GM12878 (cell line): ENCODE measurements around the gene KATNA1. TPM values are rescaled to one million over a fixed set of nuclear protein-coding genes. Genes with fewer than 3 reads are reported as not detected.

Source experiments
- ATAC-seq: fragments of 200-7000 bp; cut with Tn5 transposase; 3 replicates; pipeline ENCODE4 v1.9.1; 2020; ENCODE audit warnings: mild to moderate bottlenecking, moderate library complexity
- BruUV-seq: library from RNA; stranded (reverse); fragments of 400-500 nt; replicated peaks from 2 replicates; lab custom pipeline; 2021; lab: Mats Ljungman, UMichigan
- CTCF ChIA-PET: fragments of 300-600 bp; sonication (Branson Sonifier 250); formaldehyde crosslinking; extraction: SDS; loops from one replicate; lab custom pipeline; 2021; ENCODE audit warnings: inconsistent platforms; lab: Yijun Ruan, JAX
- POLR2A ChIA-PET: fragments of 350-600 bp; formaldehyde crosslinking; extraction: SDS; loops from one replicate; lab custom pipeline; 2021; ENCODE audit warnings: inconsistent platforms; lab: Charles Lee
- RAD21 ChIA-PET: fragments of 300-600 bp; sonication (Branson Sonifier 250); formaldehyde crosslinking; loops from one replicate; lab custom pipeline; 2023; ENCODE audit warnings: antibody characterized with exemption; ENCODE audit not compliant: unreplicated experiment; lab: Charles Lee
- SMC1A ChIA-PET: fragments of 300-600 bp; sonication (Branson Sonifier 250); formaldehyde crosslinking; loops from one replicate; lab custom pipeline; 2023; ENCODE audit not compliant: unreplicated experiment, uncharacterized antibody; lab: Charles Lee
- DNase-seq: peaks from one replicate; pipeline ENCODE4 v3.0.0-alpha.2; 2011; ENCODE audit warnings: low read depth, low spot score
- FAIRE-seq: peaks from 3 replicates; lab custom pipeline; 2011; peaks lifted over from hg19 to GRCh38; lab: Jason Lieb, UNC
- H2AFZ ChIP-seq: 2 replicates; pipeline ENCODE4 v1.6.0; 2011; ENCODE audit warnings: low read depth, low read length, control low read depth; ENCODE audit not compliant: control insufficient read depth
- H3K27ac ChIP-seq: 2 replicates; pipeline ENCODE4 v1.5.1; 2011; ENCODE audit warnings: control low read depth; ENCODE audit not compliant: control insufficient read depth, insufficient read depth
- H3K27me3 ChIP-seq, 2 experiments: replicated peaks in 1 of 2; 2 replicates each; pipeline versions ENCODE4 v1.6.0 to v1.6.1; 2011; ENCODE audit warnings: low read length in 1 of 2; ENCODE audit not compliant: control insufficient read depth in 2 of 2, insufficient read depth in 2 of 2
- H3K36me3 ChIP-seq, 2 experiments: 2 replicates each; pipeline ENCODE4 v1.5.1; 2011; ENCODE audit warnings: low read length in 1 of 2; ENCODE audit not compliant: control insufficient read depth in 2 of 2, insufficient read depth in 2 of 2
- H3K4me1 ChIP-seq: 2 replicates; pipeline ENCODE4 v1.6.1; 2011; ENCODE audit warnings: mild to moderate bottlenecking, low read length, moderate library complexity, mixed read lengths; ENCODE audit not compliant: control insufficient read depth, insufficient read depth
- H3K4me2 ChIP-seq: 2 replicates; pipeline ENCODE4 v1.6.0; 2011; ENCODE audit warnings: control low read depth; ENCODE audit not compliant: control insufficient read depth, insufficient read depth
- H3K4me3 ChIP-seq: fragments of 200-600 bp; sonication (generic); 2 replicates; pipeline ENCODE4 v1.5.1; 2016
- H3K79me2 ChIP-seq: 2 replicates; pipeline ENCODE4 v1.6.0; 2011; ENCODE audit warnings: low read length; ENCODE audit not compliant: control insufficient read depth, insufficient read depth
- H3K9ac ChIP-seq: 2 replicates; pipeline ENCODE4 v1.8.0; 2011; ENCODE audit warnings: low read length, control low read depth, mixed read lengths; ENCODE audit not compliant: control insufficient read depth, insufficient read depth
- H3K9me3 ChIP-seq: replicated peaks from 3 replicates; pipeline ENCODE4 v1.5.1; 2011; ENCODE audit warnings: mild to moderate bottlenecking, low read length; ENCODE audit not compliant: control insufficient read depth, insufficient read depth
- H4K20me1 ChIP-seq: 2 replicates; pipeline ENCODE4 v1.6.0; 2011; ENCODE audit not compliant: control insufficient read depth, insufficient read depth
- BHLHE40 ChIP-seq, 2 experiments: fragments of 450-650 bp in 1 of 2; IDR thresholded peaks; 2 replicates each; pipeline ENCODE4 v1.6.1; 2011 to 2017; ENCODE audit warnings: low read depth in 2 of 2, borderline replicate concordance in 1 of 2, improper control_type of control experiment in 1 of 2, low read length in 1 of 2, mild to moderate bottlenecking in 1 of 2
- BMI1 ChIP-seq: fragments of 450-650 bp; IDR thresholded peaks from 2 replicates; pipeline ENCODE4 v1.6.1; 2016; ENCODE audit warnings: mild to moderate bottlenecking, moderate library complexity, borderline replicate concordance
- BRCA1 ChIP-seq: IDR thresholded peaks from 2 replicates; pipeline ENCODE4 v1.6.1; 2011; ENCODE audit warnings: low read depth, low read length, improper control_type of control experiment
- ELK1 ChIP-seq: IDR thresholded peaks from 2 replicates; pipeline ENCODE4 v1.6.1; 2012; ENCODE audit warnings: low read depth, low read length, improper control_type of control experiment
- GATAD2B ChIP-seq: fragments of 450-650 bp; conservative IDR thresholded peaks from 2 replicates; pipeline ENCODE4 v1.6.1; 2017; ENCODE audit warnings: low read depth, mild to moderate bottlenecking, moderate library complexity
- MEF2B ChIP-seq: fragments of 450-650 bp; IDR thresholded peaks from 2 replicates; pipeline ENCODE4 v1.6.1; 2018; ENCODE audit warnings: mild to moderate bottlenecking, moderate library complexity; ENCODE audit not compliant: partially characterized antibody, poor library complexity, severe bottlenecking
- MYC ChIP-seq: IDR thresholded peaks from 2 replicates; pipeline ENCODE4 v1.6.1; 2011; ENCODE audit warnings: mild to moderate bottlenecking, low read length, moderate library complexity, inconsistent platforms; ENCODE audit not compliant: insufficient read depth, insufficient replicate concordance, insufficient read length, severe bottlenecking
- RAD21 ChIP-seq: IDR thresholded peaks from 2 replicates; pipeline ENCODE4 v1.6.1; 2011; ENCODE audit warnings: mild to moderate bottlenecking, low read depth, low read length, moderate library complexity; ENCODE audit not compliant: insufficient read depth
- RAD51 ChIP-seq: fragments of 450-650 bp; IDR thresholded peaks from 2 replicates; pipeline ENCODE4 v1.6.1; 2016; ENCODE audit warnings: moderate library complexity, mild to moderate bottlenecking, inconsistent platforms
- SMARCA5 ChIP-seq: fragments of 450-650 bp; IDR thresholded peaks from 2 replicates; pipeline ENCODE4 v1.6.1; 2017; ENCODE audit warnings: mild to moderate bottlenecking
- STAT3 ChIP-seq: IDR thresholded peaks from 2 replicates; pipeline ENCODE4 v1.6.1; 2011; ENCODE audit warnings: low read depth, low read length, improper control_type of control experiment
- TAF1 ChIP-seq: IDR thresholded peaks from 2 replicates; pipeline ENCODE4 v1.6.1; 2011; ENCODE audit warnings: mild to moderate bottlenecking, low read depth, low read length, borderline replicate concordance
- ZNF24 ChIP-seq: fragments of 450-650 bp; IDR thresholded peaks from 2 replicates; pipeline ENCODE4 v1.6.1; 2017; ENCODE audit warnings: antibody characterized with exemption, mild to moderate bottlenecking
- WGBS: methylation state at CpG from one replicate; pipeline ENCODE4 v1.1.6; 2016; ENCODE audit warnings: low lambda C conversion rate; ENCODE audit not compliant: insufficient replicate concordance, insufficient coverage; ENCODE audit errors: missing lambda C conversion rate; 5-methylcytosine and 5-hydroxymethylcytosine counted together
- in situ Hi-C: fragments of 300-500 bp; cut with MboI; formaldehyde crosslinking; loops from 9 replicates; pipeline ENCODE4 v1.14.3; 2018; ENCODE audit warnings: mixed read lengths
- intact Hi-C: fragments of 100-400 bp; cut with micrococcal nuclease; formaldehyde crosslinking; loops from one replicate; pipeline ENCODE4 v1.14.2; 2022; ENCODE audit not compliant: unreplicated experiment
- polyA plus RNA-seq, 11 experiments: library from polyadenylated mRNA; depleted of rRNA in 4 of 11; unstranded in 6 of 11; stranded (reverse) in 5 of 11; fragments of >200 nt; fragmentation: Nextera tagmentation in 4 of 11; fragmentation: Illumina TruSeq in 1 of 11; extraction: Ambion mirVana in 4 of 11; extraction: Trizol in 1 of 11; gene quantifications; 1 replicate in 1 of 11; 2 replicates in 10 of 11; pipeline versions ENCODE4 v1.2.1 to v1.2.3, GENCODE V29; 2011 to 2016; ENCODE audit warnings: inconsistent platforms in 2 of 11, missing spikeins in 2 of 11, low read depth in 1 of 11
- total RNA-seq, 4 experiments: library from RNA; depleted of rRNA in 3 of 4; stranded (reverse); fragments of >200 nt in 3 of 4; fragmentation: Illumina TruSeq in 1 of 4; extraction: Trizol in 1 of 4; gene quantifications; 2 replicates each; pipeline versions ENCODE4 v1.2.1 to v1.2.3, GENCODE V29; 2013 to 2021
- TF ChIP-seq, protein P1 (sequence below): fragments of 450-650 bp; formaldehyde crosslinking; IDR thresholded peaks from 2 replicates; pipeline ENCODE4 v1.4.0; 2022; ENCODE audit warnings: mild to moderate bottlenecking, moderate library complexity
- TF ChIP-seq, protein P2 (sequence below): fragments of 450-650 bp; formaldehyde crosslinking; IDR thresholded peaks from 2 replicates; pipeline ENCODE4 v1.5.0; 2022; ENCODE audit warnings: mild to moderate bottlenecking, missing genetic modification characterization
- TF ChIP-seq, protein P3 (sequence below): IDR thresholded peaks from 2 replicates; pipeline ENCODE4 v1.6.1; 2012; ENCODE audit warnings: low read depth, low read length, improper control_type of control experiment

KATNA1 gene
- total and polyA plus RNA-seq, 10 of the 15 experiments (the other 5 are each of a cell fraction or from before 2014, with no cell fraction given): 15.4 to 35.3 (median 25.1) TPM

DNA sequence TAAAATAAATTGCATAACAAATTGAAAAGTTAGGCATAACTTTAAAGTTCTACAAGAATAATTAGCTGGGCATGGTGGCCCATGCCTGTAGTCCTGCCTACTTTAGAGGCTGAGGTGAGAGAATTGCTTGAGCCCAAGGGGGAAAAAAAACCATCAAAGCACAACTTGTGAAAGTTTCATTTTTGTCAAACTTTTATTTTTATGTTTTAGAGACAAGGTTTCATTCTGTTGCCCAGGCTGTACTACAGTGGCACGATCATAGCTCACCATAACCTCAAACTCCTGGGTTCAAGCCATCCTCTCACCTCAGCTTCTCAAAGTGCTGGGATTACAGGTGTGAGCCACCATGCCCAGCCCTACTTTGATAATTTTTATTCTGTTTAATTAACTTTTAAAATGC lies 14.2 kb downstream of the KATNA1 start:
- FAIRE-seq (peak; percentile 27), ATAC-seq (peak; percentile 62), DNase-seq (no peak)
- no peaks in the 10 kb centered on the region for H4K20me1 ChIP-seq
- no peak overlapping the region for H2AFZ ChIP-seq
- no TSS peak for BruUV-seq
- TF ChIP-seq TAF1 (no peak), BHLHE40 (IDR thresholded peaks at IDR 0.05; ENCODE audit: borderline replicate concordance in 1 of 2, low read depth in 2 of 2, low read length in 1 of 2) (no peak), ELK1 (no peak), MEF2B (no peak), SMARCA5 (no peak), RAD51 (no peak), ZNF24 (no peak), RAD21 (no peak), STAT3 (no peak), GATAD2B (no peak), BRCA1 (no peak), MYC (no peak), BMI1 (no peak)
- TF ChIP-seq, protein P1, sequence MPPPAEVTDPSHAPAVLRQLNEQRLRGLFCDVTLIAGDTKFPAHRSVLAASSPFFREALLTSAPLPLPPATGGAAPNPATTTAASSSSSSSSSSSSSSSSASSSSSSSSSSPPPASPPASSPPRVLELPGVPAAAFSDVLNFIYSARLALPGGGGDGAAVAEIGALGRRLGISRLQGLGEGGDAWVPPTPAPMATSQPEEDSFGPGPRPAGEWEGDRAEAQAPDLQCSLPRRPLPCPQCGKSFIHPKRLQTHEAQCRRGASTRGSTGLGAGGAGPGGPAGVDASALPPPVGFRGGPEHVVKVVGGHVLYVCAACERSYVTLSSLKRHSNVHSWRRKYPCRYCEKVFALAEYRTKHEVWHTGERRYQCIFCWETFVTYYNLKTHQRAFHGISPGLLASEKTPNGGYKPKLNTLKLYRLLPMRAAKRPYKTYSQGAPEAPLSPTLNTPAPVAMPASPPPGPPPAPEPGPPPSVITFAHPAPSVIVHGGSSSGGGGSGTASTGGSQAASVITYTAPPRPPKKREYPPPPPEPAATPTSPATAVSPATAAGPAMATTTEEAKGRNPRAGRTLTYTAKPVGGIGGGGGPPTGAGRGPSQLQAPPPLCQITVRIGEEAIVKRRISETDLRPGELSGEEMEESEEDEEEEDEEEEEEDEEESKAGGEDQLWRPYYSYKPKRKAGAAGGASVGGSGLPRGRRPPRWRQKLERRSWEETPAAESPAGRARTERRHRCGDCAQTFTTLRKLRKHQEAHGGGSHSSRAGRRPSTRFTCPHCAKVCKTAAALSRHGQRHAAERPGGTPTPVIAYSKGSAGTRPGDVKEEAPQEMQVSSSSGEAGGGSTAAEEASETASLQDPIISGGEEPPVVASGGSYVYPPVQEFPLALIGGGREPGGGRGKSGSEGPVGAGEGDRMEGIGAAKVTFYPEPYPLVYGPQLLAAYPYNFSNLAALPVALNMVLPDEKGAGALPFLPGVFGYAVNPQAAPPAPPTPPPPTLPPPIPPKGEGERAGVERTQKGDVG (CRISPR knock-in tag): no peak
- TF ChIP-seq, protein P2, sequence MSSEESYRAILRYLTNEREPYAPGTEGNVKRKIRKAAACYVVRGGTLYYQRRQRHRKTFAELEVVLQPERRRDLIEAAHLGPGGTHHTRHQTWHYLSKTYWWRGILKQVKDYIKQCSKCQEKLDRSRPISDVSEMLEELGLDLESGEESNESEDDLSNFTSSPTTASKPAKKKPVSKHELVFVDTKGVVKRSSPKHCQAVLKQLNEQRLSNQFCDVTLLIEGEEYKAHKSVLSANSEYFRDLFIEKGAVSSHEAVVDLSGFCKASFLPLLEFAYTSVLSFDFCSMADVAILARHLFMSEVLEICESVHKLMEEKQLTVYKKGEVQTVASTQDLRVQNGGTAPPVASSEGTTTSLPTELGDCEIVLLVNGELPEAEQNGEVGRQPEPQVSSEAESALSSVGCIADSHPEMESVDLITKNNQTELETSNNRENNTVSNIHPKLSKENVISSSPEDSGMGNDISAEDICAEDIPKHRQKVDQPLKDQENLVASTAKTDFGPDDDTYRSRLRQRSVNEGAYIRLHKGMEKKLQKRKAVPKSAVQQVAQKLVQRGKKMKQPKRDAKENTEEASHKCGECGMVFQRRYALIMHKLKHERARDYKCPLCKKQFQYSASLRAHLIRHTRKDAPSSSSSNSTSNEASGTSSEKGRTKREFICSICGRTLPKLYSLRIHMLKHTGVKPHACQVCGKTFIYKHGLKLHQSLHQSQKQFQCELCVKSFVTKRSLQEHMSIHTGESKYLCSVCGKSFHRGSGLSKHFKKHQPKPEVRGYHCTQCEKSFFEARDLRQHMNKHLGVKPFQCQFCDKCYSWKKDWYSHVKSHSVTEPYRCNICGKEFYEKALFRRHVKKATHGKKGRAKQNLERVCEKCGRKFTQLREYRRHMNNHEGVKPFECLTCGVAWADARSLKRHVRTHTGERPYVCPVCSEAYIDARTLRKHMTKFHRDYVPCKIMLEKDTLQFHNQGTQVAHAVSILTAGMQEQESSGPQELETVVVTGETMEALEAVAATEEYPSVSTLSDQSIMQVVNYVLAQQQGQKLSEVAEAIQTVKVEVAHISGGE (CRISPR knock-in tag): no peak
- TF ChIP-seq, protein P3, sequence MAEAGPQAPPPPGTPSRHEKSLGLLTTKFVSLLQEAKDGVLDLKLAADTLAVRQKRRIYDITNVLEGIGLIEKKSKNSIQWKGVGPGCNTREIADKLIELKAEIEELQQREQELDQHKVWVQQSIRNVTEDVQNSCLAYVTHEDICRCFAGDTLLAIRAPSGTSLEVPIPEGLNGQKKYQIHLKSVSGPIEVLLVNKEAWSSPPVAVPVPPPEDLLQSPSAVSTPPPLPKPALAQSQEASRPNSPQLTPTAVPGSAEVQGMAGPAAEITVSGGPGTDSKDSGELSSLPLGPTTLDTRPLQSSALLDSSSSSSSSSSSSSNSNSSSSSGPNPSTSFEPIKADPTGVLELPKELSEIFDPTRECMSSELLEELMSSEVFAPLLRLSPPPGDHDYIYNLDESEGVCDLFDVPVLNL: no peak
- ChIA-PET SMC1A (no interaction called here), RAD21 (no interaction called here), POLR2A (interaction anchor here (0.6 kb wide), 1 partner anchor 80 kb away, joined by 3 read pairs; no protein-coding TSS in a partner anchor), CTCF (interaction anchor here (1.0 kb wide), 1 partner anchor 67 kb away, joined by 3 read pairs; no protein-coding TSS in a partner anchor)
- no peak overlapping the region for H3K4me2 ChIP-seq
- H3K27me3 ChIP-seq: no peaks in the 10 kb centered on the region
- H3K36me3 ChIP-seq: peaks cover 0 to 13% of the 10 kb centered on the region in 2 experiments; a peak in 1 of 4 replicates
- no peak overlapping the region for H3K4me3 ChIP-seq
- H3K4me1 ChIP-seq: peaks cover 6% of the 10 kb centered on the region; the same call in 1 of the 2 replicates
- no peak overlapping the region for H3K9ac ChIP-seq
- H3K27ac ChIP-seq: no peak overlapping the region
- WGBS: 0% methylated on average over 1 of the region's 1 CpG
- intact Hi-C loops (no loop called here), in situ Hi-C loops (no loop called here)
- H3K79me2 ChIP-seq: no peaks in the 10 kb centered on the region
- H3K9me3 ChIP-seq: no peaks in the 10 kb centered on the region; the same call in 2 of the 3 replicates
